ENCODE measurements around the gene AJM1. TPM values are rescaled to one million over a fixed set of nuclear protein-coding genes. Genes with fewer than 3 reads are reported as not detected.

AJM1 gene
- total and polyA plus RNA-seq, 9 donors: 0.48 to 2.4 (median 1.2) TPM; not detected in 1

- DNase-seq: no peak
- TF ChIP-seq, protein P1, sequence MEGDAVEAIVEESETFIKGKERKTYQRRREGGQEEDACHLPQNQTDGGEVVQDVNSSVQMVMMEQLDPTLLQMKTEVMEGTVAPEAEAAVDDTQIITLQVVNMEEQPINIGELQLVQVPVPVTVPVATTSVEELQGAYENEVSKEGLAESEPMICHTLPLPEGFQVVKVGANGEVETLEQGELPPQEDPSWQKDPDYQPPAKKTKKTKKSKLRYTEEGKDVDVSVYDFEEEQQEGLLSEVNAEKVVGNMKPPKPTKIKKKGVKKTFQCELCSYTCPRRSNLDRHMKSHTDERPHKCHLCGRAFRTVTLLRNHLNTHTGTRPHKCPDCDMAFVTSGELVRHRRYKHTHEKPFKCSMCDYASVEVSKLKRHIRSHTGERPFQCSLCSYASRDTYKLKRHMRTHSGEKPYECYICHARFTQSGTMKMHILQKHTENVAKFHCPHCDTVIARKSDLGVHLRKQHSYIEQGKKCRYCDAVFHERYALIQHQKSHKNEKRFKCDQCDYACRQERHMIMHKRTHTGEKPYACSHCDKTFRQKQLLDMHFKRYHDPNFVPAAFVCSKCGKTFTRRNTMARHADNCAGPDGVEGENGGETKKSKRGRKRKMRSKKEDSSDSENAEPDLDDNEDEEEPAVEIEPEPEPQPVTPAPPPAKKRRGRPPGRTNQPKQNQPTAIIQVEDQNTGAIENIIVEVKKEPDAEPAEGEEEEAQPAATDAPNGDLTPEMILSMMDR (IDR thresholded peaks at IDR 0.05): no peak
- TF ChIP-seq EP300 (IDR thresholded peaks at IDR 0.05): no peak
- TF ChIP-seq POLR2A (IDR thresholded peaks at IDR 0.05): no peak
- Histone ChIP-seq H3K27me3 (no peaks in the 10 kb centered on the region), H3K4me1 (ENCODE audit: insufficient read depth) (peaks cover 5% of the 10 kb centered on the region), H3K27ac (no peak overlapping the region), H3K4me3 (no peak overlapping the region), H3K36me3 (no peaks in the 10 kb centered on the region), H3K9me3 (no peaks in the 10 kb centered on the region)
- WGBS, 3 donors: 75 to 80% (median 80%) methylated on average over 27 to 29 of the region's 29 CpGs
- intact Hi-C loops (cut with DNase I): no loop called here
Measured at GRCh38 chr9:136838314-136839228, 3.7 kb upstream of the AJM1 start.

GRCh38 chr9:136839229-136840139 lies 2.8 kb upstream of the AJM1 start:
- Histone ChIP-seq H3K36me3 (no peaks in the 10 kb centered on the region), H3K27ac (no peak overlapping the region), H3K4me3 (no peak overlapping the region), H3K27me3 (no peaks in the 10 kb centered on the region), H3K9me3 (no peaks in the 10 kb centered on the region), H3K4me1 (ENCODE audit: insufficient read depth) (peaks cover 8% of the 10 kb centered on the region)
- no peak for TF ChIP-seq POLR2A (IDR thresholded peaks at IDR 0.05)
- no peak for TF ChIP-seq EP300 (IDR thresholded peaks at IDR 0.05)
- TF ChIP-seq, protein P1 (IDR thresholded peaks at IDR 0.05): no peak
- 76 to 85% (median 78%) methylated on average over 36 of the region's 36 CpGs for WGBS, 3 donors
- no peak for DNase-seq
- intact Hi-C loops (cut with DNase I): loop anchor here in 1 of 4 donors (10.0 kb wide), 2 partner anchors 45 to 105 kb away; partner anchors contain the start of genes C8G, CCDC183, FBXW5 and TMEM141

- H3K9me3 ChIP-seq: no peaks in the 10 kb centered on the region
- no peak overlapping the region for H3K4me3 ChIP-seq
- intact Hi-C loops (cut with DNase I): loop anchor here in 1 of 4 donors (10.0 kb wide), 2 partner anchors 46 to 104 kb away; partner anchors contain the start of genes C8G, CCDC183, FBXW5 and TMEM141
- TF ChIP-seq, protein P1 (IDR thresholded peaks at IDR 0.05): no peak
- TF ChIP-seq EP300 (IDR thresholded peaks at IDR 0.05) (no peak), POLR2A (IDR thresholded peaks at IDR 0.05) (no peak)
- H3K27me3 ChIP-seq: no peaks in the 10 kb centered on the region
- 61 to 69% (median 65%) methylated on average over 31 to 32 of the region's 32 CpGs for WGBS, 3 donors
- H3K4me1 ChIP-seq (ENCODE audit: insufficient read depth): peaks cover 8% of the 10 kb centered on the region
- no peak overlapping the region for H3K27ac ChIP-seq
- no peak for DNase-seq
- no peaks in the 10 kb centered on the region for H3K36me3 ChIP-seq
Measured at GRCh38 chr9:136840140-136840876, 2.0 kb upstream of the AJM1 start.

All from ovary (tissue), 9 donors.